Cardiac fibroblast (primary cell): Measurements from ENCODE around the gene DRP2.

Experiments used
- DNase-seq, 2 donors: peaks; one replicate each; pipeline versions ENCODE4 v3.0.0 to v3.0.0-alpha.2; 2010; ENCODE audit warnings: low read depth in 2 of 2
- H3K4me3 ChIP-seq, 2 donors: replicated peaks in 1 of 2; 1 replicate in 1 of 2; 2 replicates in 1 of 2; pipeline ENCODE4 v1.5.1; 2011; ENCODE audit warnings: low read depth in 2 of 2, low read length in 2 of 2, mild to moderate bottlenecking in 2 of 2, moderate library complexity in 1 of 2
- TF ChIP-seq, protein P1 (sequence below): IDR thresholded peaks from one replicate; pipeline ENCODE4 v1.5.1; 2011; ENCODE audit warnings: low read depth, mild to moderate bottlenecking, low read length, inconsistent platforms

DRP2 gene

GRCh38 chrX:101303790-101304189 lies 84.2 kb downstream of the DRP2 start:
- DNase-seq = no peak
- TF ChIP-seq, protein P1, sequence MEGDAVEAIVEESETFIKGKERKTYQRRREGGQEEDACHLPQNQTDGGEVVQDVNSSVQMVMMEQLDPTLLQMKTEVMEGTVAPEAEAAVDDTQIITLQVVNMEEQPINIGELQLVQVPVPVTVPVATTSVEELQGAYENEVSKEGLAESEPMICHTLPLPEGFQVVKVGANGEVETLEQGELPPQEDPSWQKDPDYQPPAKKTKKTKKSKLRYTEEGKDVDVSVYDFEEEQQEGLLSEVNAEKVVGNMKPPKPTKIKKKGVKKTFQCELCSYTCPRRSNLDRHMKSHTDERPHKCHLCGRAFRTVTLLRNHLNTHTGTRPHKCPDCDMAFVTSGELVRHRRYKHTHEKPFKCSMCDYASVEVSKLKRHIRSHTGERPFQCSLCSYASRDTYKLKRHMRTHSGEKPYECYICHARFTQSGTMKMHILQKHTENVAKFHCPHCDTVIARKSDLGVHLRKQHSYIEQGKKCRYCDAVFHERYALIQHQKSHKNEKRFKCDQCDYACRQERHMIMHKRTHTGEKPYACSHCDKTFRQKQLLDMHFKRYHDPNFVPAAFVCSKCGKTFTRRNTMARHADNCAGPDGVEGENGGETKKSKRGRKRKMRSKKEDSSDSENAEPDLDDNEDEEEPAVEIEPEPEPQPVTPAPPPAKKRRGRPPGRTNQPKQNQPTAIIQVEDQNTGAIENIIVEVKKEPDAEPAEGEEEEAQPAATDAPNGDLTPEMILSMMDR = no peak
- H3K4me3 ChIP-seq = no peak overlapping the region
